Mucosa of stomach (tissue), 1 donor: ENCODE measurements around the gene SCG3.
"Not testable (repeated sequence)": the region's sequence is repeated elsewhere in the genome, so short reads cannot be mapped to it uniquely, and the experiment has no call there.

Experiments used
- H3K27me3 ChIP-seq: one replicate; pipeline ENCODE4 v1.7.0; 2013; ENCODE audit warnings: mild to moderate bottlenecking, low read length; ENCODE audit not compliant: control insufficient read depth, insufficient read depth
- H3K36me3 ChIP-seq: one replicate; pipeline ENCODE4 v1.7.0; 2013; ENCODE audit warnings: low read length; ENCODE audit not compliant: control insufficient read depth, insufficient read depth
- H3K4me1 ChIP-seq: one replicate; pipeline ENCODE4 v1.7.0; 2013; ENCODE audit warnings: mild to moderate bottlenecking, low read length; ENCODE audit not compliant: control insufficient read depth, insufficient read depth
- H3K4me3 ChIP-seq: one replicate; pipeline ENCODE4 v1.7.0; 2013; ENCODE audit warnings: low read length
- H3K9ac ChIP-seq: one replicate; pipeline ENCODE4 v1.7.0; 2013; ENCODE audit warnings: mild to moderate bottlenecking, low read length, moderate library complexity
- H3K9me3 ChIP-seq: one replicate; pipeline ENCODE4 v1.7.0; 2013; ENCODE audit warnings: mild to moderate bottlenecking, low read length, moderate library complexity; ENCODE audit not compliant: control insufficient read depth
- donor health status: Pancreatic carcinoma.

Gene SCG3

DNA sequence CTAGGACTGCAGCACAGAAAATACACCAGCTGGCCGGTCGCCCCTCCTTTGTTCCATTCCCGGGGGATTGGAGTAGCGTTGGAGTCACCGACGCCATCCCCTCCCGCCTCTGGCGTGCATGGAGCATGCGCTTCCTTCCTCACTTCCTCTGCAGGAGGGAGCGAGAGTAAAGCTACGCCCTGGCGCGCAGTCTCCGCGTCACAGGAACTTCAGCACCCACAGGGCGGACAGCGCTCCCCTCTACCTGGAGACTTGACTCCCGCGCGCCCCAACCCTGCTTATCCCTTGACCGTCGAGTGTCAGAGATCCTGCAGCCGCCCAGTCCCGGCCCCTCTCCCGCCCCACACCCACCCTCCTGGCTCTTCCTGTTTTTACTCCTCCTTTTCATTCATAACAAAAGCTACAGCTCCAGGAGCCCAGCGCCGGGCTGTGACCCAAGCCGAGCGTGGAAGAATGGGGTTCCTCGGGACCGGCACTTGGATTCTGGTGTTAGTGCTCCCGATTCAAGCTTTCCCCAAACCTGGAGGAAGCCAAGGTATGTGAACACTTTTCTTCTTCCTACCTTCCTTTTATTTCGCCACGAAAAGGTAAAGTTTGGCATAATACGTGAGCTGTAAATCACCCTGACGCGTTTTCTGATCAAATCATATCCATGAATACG lies at the start of gene SCG3:
Gene SCG3 (plus strand): TSS at position 201 of the 661 bp plus-strand sequence. CDS start 253 bp downstream, at position 454.
- no peak within 1 kb of the TSS for H3K4me3 ChIP-seq
- peaks cover 4% of the 10 kb centered on the region for H3K4me1 ChIP-seq
- H3K27me3 ChIP-seq: peaks cover 7% of the 10 kb centered on the region
- H3K9me3 ChIP-seq: no peaks in the 10 kb centered on the region
- no peaks in the 10 kb centered on the region for H3K36me3 ChIP-seq
- H3K9ac ChIP-seq: no peak within 1 kb of the TSS

DNA sequence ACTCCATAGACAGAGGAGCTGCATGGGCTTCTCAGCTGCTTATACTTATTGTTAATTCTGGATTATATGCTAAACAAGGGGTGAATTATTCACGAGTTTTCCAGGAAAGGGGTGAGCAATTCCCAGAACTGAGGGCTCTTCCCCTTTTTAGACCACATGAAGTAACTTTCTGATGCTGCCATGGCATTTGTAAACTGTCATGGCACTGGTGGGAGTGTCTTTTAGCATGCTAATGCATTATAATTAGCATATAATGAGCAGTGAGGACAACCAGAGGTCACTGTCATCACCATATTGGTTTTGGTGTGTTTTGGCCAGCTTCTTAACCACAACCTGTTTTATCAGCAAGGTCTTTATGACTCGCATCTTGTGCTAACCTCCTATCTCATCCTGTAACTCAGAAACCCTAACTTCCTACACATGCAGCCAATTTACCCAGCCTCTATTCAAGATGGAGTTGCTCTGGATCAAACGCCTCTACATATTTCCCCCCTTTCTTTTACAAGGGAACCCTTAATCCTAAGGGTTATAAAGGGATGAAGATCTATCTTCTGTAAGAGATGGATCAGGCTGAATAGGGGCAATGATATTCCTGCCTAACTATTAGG lies 46.6 kb upstream of the SCG3 start:
- H3K9me3 ChIP-seq: no peaks in the 10 kb centered on the region
- H3K4me3 ChIP-seq: no peak overlapping the region
- no peaks in the 10 kb centered on the region for H3K4me1 ChIP-seq
- H3K9ac ChIP-seq: no peak overlapping the region
- no peaks in the 10 kb centered on the region for H3K36me3 ChIP-seq
- no peaks in the 10 kb centered on the region for H3K27me3 ChIP-seq

DNA sequence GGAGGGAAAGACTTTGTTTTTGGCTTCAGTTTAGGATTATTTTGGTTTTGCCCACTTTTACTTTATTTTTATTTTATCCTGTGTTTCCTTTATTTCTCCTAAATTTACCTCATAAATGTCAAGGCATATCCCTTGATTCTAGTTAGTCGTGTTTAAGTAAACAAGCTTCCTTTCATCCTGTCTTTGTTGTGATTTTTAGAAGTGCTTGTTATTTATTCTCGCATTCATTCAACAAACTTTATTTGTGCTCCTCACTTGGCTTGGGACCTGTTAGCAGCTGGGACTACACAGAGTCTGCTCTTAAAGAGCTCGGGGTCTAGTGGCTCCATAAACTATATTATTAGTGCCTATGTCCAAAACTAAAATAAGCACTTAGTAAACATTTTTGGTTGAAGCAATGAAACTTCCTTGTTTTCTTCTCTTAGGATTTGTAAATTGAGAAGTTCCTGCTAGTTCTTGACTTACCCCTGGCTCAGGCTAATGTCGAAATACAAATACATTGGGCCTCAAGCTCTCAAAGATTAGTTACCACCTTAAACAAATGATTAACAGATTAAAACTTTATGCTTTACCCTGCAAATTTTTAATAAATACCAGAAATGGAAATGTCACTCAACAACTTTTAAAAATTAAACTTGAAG lies 39.7 kb upstream of the SCG3 start:
- no peaks in the 10 kb centered on the region for H3K27me3 ChIP-seq
- H3K9me3 ChIP-seq: no peaks in the 10 kb centered on the region
- H3K9ac ChIP-seq: no peak overlapping the region
- no peaks in the 10 kb centered on the region for H3K4me1 ChIP-seq
- no peak overlapping the region for H3K4me3 ChIP-seq
- H3K36me3 ChIP-seq: no peaks in the 10 kb centered on the region

DNA sequence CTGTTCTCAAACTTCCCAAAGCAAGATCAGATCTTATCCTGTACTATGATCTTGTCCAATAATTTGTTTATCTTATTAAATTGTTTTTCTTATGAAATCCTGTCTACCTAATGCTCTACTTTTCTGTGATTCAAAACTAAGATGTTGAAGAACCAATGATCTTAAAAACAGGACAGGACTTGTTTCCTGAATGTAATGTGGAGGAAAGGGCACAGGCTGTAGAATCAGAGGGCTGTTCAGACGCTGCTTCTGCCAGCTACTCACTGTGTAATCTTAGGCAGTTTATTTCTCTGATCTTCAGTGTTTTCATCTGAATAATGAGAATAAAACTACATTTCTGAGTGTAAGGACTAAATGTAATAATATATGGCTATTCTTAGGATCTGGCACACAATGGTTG lies 38.6 kb upstream of the SCG3 start:
- Histone ChIP-seq H3K9me3 (no peaks in the 10 kb centered on the region), H3K36me3 (no peaks in the 10 kb centered on the region), H3K9ac (no peak overlapping the region), H3K4me3 (no peak overlapping the region), H3K27me3 (no peaks in the 10 kb centered on the region), H3K4me1 (peaks cover 7% of the 10 kb centered on the region)

DNA sequence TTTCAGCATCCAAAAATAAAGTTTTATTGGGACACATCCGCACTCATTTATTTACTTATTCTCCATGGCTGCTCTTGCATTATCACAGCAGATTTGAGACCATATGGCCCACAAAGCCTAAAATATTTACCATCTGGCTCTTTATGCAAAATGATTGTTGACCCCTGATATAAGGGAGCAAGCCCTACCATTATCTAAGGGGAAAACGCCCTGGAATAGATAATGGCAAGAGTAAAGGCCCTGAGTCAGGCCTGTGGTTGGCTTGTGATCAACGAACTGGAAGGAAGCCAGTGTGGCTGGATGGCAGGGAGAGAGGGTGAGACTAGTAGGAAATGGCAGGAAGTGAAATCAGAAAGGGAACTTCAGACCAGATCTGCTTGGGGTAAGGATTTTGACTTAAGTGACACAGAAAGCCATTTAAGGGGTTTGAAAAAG lies 34.2 kb upstream of the SCG3 start:
- H3K27me3 ChIP-seq: no peaks in the 10 kb centered on the region
- H3K36me3 ChIP-seq: no peaks in the 10 kb centered on the region
- no peak overlapping the region for H3K9ac ChIP-seq
- H3K4me3 ChIP-seq: no peak overlapping the region
- H3K9me3 ChIP-seq: no peaks in the 10 kb centered on the region
- peaks cover 7% of the 10 kb centered on the region for H3K4me1 ChIP-seq

DNA sequence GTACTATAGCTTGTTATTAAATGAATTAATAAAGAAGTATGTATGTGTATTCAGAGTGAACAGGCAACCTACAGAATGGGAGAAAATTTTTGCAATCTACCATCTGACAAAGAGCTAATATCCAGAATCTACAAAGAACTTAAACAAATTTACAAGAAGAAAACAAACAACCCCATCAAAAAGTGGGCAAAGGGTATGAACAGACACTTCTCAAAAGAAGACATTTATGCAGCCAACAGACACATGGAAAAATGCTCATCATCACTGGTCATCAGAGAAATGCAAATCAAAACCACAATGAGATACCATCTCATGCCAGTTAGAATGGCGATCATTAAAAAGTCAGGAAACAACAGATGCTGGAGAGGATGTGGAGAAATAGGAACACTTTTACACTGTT lies 33.2 kb upstream of the SCG3 start:
- not testable (repeated sequence) for H3K9me3 ChIP-seq, H3K4me1 ChIP-seq, H3K36me3 ChIP-seq, H3K4me3 ChIP-seq, H3K27me3 ChIP-seq, H3K9ac ChIP-seq

DNA sequence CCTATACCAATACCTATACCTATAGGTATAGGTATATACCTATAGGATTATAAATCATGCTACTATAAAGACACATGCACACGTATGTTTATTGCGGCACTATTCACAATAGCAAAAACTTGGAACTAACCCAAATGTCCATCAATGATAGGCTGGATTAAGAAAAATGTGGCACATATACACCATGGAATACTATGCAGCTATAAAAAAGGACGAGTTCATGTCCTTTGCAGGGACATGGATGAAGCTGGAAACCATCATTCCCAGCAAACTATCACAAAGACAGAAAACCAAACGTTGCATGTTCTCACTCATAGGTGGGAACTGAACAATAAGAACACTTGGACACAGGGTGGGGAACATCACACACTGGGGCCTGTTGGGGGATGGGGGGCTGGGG lies 32.7 kb upstream of the SCG3 start:
- H3K9me3 ChIP-seq, H3K27me3 ChIP-seq, H3K9ac ChIP-seq, H3K36me3 ChIP-seq, H3K4me3 ChIP-seq, H3K4me1 ChIP-seq: not testable (repeated sequence)

DNA sequence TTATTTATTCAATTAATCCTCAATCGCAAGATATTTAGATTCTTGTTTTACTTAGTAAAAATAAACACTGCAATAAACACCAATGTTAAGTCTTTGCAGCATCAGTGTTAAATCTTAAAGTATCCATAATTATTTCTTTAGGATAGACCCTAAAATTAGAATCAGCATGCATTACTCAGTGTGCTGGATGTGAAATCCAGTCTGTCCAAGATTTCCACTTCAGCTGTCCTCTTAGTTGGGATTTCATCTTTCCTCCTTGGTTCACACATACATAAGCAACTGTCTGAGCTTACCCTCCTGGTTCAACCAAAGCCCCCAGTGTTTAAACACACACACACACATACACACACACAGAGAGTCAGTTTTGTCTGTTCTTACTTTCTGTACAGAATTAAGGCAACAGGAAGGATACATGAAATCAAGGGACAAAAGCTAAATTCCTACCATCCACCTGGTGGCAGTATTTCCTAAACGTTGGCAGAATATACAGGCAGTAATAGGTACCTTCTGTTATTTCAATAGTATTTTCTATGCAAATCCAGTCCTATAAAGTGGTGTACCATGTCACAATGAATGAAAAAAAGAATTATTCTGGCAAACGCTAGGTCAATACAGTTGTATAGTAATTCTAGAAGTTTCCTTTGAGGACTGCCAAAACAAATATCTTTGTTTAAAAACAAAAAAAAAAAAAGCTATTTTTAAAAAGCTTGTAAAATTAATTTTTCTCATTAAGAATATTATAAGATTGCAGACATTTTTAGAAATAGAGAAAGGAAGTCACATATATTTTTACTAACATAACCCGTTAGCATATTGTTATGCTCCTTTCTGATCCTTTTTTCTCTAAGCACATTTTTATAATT lies 31.4 kb upstream of the SCG3 start:
- H3K4me3 ChIP-seq: no peak overlapping the region
- H3K9ac ChIP-seq: no peak overlapping the region
- no peaks in the 10 kb centered on the region for H3K36me3 ChIP-seq
- H3K9me3 ChIP-seq: no peaks in the 10 kb centered on the region
- peaks cover 7% of the 10 kb centered on the region for H3K4me1 ChIP-seq
- no peaks in the 10 kb centered on the region for H3K27me3 ChIP-seq

DNA sequence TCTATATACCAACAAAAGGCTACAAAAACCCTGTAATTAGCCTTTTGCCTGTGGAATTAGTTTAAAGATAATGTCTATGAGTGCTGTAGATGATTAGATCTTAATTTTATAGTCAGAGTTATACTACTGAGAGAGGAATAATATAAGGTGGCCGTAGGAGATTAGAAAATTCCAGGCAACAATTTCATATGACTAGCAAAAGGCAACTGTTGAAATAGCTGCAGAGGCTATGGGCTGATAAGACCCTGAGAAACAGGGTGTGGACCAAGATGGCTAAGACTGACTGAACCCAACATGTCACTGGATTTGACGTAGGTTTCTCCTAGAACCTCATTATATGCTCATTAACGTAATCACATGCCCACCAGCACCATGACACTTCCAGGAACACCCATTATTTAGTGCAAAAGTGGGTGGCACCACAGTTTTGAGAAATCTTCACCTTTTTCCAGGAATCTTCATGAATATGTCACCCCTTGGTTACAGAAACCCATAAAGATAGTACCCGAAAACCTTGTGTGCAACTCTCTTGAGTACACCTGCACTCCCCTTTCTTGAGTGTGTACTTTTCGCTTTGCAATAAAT lies 29.1 kb upstream of the SCG3 start:
- Histone ChIP-seq H3K36me3 (no peaks in the 10 kb centered on the region), H3K27me3 (no peaks in the 10 kb centered on the region), H3K9me3 (no peaks in the 10 kb centered on the region), H3K9ac (no peak overlapping the region), H3K4me1 (peaks cover 5% of the 10 kb centered on the region), H3K4me3 (no peak overlapping the region)

DNA sequence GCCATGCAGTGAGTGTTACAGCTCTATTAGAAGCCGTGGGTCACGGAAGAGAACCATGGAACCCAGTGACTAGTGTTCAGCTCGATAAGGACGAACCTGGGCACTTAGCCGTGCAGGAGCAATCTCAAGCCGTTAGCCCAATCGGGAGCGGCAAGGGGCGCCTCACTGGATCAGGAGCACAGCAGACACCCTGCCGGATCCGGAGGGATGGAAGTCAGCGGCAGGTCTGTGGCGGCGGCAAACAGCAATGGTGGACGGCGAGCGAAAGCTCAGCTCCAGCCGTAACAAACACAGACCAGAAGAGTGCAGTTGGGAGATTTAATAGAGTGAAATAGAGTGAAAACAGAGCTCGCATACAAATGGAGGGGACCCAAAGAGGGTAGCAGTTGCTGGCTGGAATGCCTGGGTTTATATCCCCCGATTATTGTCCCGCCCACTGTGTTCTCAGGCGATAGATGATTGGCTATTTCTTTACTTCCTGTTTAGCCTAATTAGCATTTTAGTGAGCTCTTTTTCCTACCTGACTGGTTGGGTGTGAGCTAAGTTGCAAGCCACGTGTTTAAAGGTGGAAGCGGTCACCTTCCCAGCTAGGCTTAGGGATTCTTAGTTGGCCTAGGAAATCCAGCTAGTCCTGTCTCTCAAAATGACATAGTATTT lies 25.8 kb upstream of the SCG3 start:
- H3K4me3 ChIP-seq, H3K4me1 ChIP-seq, H3K36me3 ChIP-seq: not testable (repeated sequence)

DNA sequence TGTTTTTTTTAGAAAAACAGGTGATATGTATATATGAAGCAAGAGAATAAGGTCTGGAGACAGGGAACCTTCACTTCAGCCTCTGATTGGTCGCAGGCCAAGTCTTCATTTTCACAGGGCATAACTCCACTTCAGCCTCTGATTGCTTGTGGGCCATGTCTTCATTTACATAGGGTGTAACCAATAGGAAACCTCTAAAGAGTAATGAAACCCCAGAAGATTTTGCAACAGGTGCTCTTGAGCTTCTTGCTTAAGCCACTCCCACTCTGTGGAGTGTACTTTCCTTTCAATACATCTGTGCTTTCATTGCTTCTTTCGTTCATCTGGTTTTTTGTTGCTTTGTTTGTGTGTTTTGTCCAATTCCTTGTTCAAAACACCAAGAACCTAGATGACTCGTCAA lies 22.6 kb upstream of the SCG3 start:
- Histone ChIP-seq H3K4me3 (no peak overlapping the region), H3K27me3 (no peaks in the 10 kb centered on the region), H3K36me3 (no peaks in the 10 kb centered on the region), H3K4me1 (no peaks in the 10 kb centered on the region), H3K9ac (no peak overlapping the region), H3K9me3 (no peaks in the 10 kb centered on the region)

More for the DNA sequence above, 25.8 kb upstream of the SCG3 start:
- not testable (repeated sequence) for H3K9ac ChIP-seq, H3K27me3 ChIP-seq, H3K9me3 ChIP-seq
